ENCODE measurements around the gene TPGS2.

TPGS2 gene

GRCh38 chr18:36759167-36759776, 69.5 kb downstream of the TPGS2 start:
- no peaks in the 10 kb centered on the region for H3K27me3 ChIP-seq (replicated peaks; ENCODE audit: control insufficient read depth, insufficient read depth, low read length)
- peaks cover 2% of the 10 kb centered on the region for H3K36me3 ChIP-seq (ENCODE audit: control insufficient read depth, insufficient read depth, low read length)
- TF ChIP-seq, protein P1, sequence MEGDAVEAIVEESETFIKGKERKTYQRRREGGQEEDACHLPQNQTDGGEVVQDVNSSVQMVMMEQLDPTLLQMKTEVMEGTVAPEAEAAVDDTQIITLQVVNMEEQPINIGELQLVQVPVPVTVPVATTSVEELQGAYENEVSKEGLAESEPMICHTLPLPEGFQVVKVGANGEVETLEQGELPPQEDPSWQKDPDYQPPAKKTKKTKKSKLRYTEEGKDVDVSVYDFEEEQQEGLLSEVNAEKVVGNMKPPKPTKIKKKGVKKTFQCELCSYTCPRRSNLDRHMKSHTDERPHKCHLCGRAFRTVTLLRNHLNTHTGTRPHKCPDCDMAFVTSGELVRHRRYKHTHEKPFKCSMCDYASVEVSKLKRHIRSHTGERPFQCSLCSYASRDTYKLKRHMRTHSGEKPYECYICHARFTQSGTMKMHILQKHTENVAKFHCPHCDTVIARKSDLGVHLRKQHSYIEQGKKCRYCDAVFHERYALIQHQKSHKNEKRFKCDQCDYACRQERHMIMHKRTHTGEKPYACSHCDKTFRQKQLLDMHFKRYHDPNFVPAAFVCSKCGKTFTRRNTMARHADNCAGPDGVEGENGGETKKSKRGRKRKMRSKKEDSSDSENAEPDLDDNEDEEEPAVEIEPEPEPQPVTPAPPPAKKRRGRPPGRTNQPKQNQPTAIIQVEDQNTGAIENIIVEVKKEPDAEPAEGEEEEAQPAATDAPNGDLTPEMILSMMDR (IDR thresholded peaks at IDR 0.05; ENCODE audit: insufficient read depth, low read length, poor library complexity, severe bottlenecking), result no peak
- H3K4me3 ChIP-seq (replicated peaks; ENCODE audit: low read depth, low read length), result no peak overlapping the region
- no peak for DNase-seq (ENCODE audit: extremely low read depth, insufficient read length)

DNA sequence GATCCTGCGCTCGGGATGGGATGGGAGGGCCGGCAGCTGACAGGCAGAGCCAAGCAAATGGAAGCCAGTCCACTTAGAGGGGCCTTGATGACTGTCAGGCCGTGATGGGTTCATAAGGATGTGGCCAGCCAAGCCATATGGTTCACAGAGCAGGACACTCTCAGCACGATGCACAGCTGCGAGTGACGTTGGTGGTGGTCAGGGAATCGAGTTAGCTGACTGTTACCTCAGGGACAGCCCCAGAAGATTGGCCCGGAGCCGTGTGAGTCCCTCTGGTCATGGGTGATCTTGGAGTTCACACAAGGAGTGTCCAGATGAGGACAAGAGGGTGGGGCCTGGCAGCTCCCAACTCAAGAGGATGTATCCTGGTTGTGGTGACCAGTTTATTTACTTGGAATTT, 70.2 kb downstream of the TPGS2 start:
- Histone ChIP-seq H3K27me3 (replicated peaks; ENCODE audit: control insufficient read depth, insufficient read depth, low read length) (no peaks in the 10 kb centered on the region), H3K36me3 (ENCODE audit: control insufficient read depth, insufficient read depth, low read length) (peaks cover 2% of the 10 kb centered on the region), H3K4me3 (replicated peaks; ENCODE audit: low read depth, low read length) (no peak overlapping the region)
- TF ChIP-seq, protein P1 (IDR thresholded peaks at IDR 0.05; ENCODE audit: insufficient read depth, low read length, poor library complexity, severe bottlenecking), result no peak
- no peak for DNase-seq (ENCODE audit: extremely low read depth, insufficient read length)

DNA sequence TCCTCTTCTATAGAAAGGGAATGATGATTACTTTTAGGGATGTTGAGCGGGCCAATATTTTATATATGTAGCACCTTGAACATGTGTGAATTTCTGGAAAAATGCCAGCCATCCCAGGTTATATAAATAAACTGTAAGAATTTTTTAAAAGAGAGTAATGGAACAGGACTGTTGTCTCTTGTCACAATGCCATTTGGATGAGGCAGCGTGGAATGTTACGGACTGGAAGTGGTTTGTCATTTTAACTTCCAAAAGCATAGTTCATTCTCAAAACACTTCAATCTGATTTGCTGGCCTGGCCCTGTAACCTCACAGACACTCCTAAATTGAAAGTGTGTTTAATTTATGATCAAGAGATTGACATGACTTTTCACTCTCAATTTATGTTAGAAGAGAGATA, 70.8 kb downstream of the TPGS2 start:
- DNase-seq (ENCODE audit: extremely low read depth, insufficient read length), result no peak
- TF ChIP-seq, protein P1 (IDR thresholded peaks at IDR 0.05; ENCODE audit: insufficient read depth, low read length, poor library complexity, severe bottlenecking), result no peak

GRCh38 chr18:36757081-36757480, 71.7 kb downstream of the TPGS2 start:
- TF ChIP-seq, protein P1 (IDR thresholded peaks at IDR 0.05; ENCODE audit: insufficient read depth, low read length, poor library complexity, severe bottlenecking), result peak; percentile 41
- no peaks in the 10 kb centered on the region for H3K27me3 ChIP-seq (replicated peaks; ENCODE audit: control insufficient read depth, insufficient read depth, low read length)
- DNase-seq (ENCODE audit: extremely low read depth, insufficient read length), result no peak
- no peak overlapping the region for H3K4me3 ChIP-seq (replicated peaks; ENCODE audit: low read depth, low read length)
- peaks cover 2% of the 10 kb centered on the region for H3K36me3 ChIP-seq (ENCODE audit: control insufficient read depth, insufficient read depth, low read length)

More for the DNA sequence above, 70.8 kb downstream of the TPGS2 start:
- Histone ChIP-seq H3K4me3 (replicated peaks; ENCODE audit: low read depth, low read length) (no peak overlapping the region), H3K36me3 (ENCODE audit: control insufficient read depth, insufficient read depth, low read length) (peaks cover 2% of the 10 kb centered on the region), H3K27me3 (replicated peaks; ENCODE audit: control insufficient read depth, insufficient read depth, low read length) (no peaks in the 10 kb centered on the region)

GRCh38 chr18:36756242-36756641, 72.6 kb downstream of the TPGS2 start:
- H3K36me3 ChIP-seq (ENCODE audit: control insufficient read depth, insufficient read depth, low read length), result peaks cover 2% of the 10 kb centered on the region
- DNase-seq (ENCODE audit: extremely low read depth, insufficient read length), result no peak
- no peak overlapping the region for H3K4me3 ChIP-seq (replicated peaks; ENCODE audit: low read depth, low read length)
- no peaks in the 10 kb centered on the region for H3K27me3 ChIP-seq (replicated peaks; ENCODE audit: control insufficient read depth, insufficient read depth, low read length)
- TF ChIP-seq, protein P1 (IDR thresholded peaks at IDR 0.05; ENCODE audit: insufficient read depth, low read length, poor library complexity, severe bottlenecking), result no peak
